Peyer's patch (tissue), 4 donors: Measurements from ENCODE around the gene SPON2. TPM values are rescaled to one million over a fixed set of nuclear protein-coding genes. Genes with fewer than 3 reads are reported as not detected.

Experiments
- DNase-seq, 3 donors: peaks; one replicate each; pipeline ENCODE4 v3.0.0-alpha.2; 2017 to 2019
- H3K27ac ChIP-seq, 4 donors: fragments of 200-600 bp; sonication (generic); one replicate each; pipeline ENCODE4 v1.5.1; 2016 to 2019
- H3K27me3 ChIP-seq, 2 donors: fragments of 200-600 bp; sonication (generic); one replicate each; pipeline ENCODE4 v1.5.1; 2019
- H3K36me3 ChIP-seq, 3 donors: fragments of 200-600 bp; sonication (generic); one replicate each; pipeline ENCODE4 v1.5.1; 2016 to 2019
- H3K4me1 ChIP-seq, 4 donors: fragments of 200-600 bp; sonication (generic); one replicate each; pipeline ENCODE4 v1.5.1; 2016 to 2019
- H3K4me3 ChIP-seq, 4 donors: fragments of 200-600 bp; sonication (generic); 1 replicate in 3 of 4; 2 replicates in 1 of 4; pipeline ENCODE4 v1.5.1; 2016 to 2019; ENCODE audit warnings: mild to moderate bottlenecking in 1 of 4
- H3K9me3 ChIP-seq, 4 donors: fragments of 200-600 bp; sonication (generic); one replicate each; pipeline ENCODE4 v1.5.1; 2016 to 2019; ENCODE audit warnings: mild to moderate bottlenecking in 1 of 4
- POLR2A ChIP-seq, 2 donors: fragments of 450-650 bp; IDR thresholded peaks; one replicate each; pipeline ENCODE4 v1.5.1; 2017; ENCODE audit warnings: antibody characterized with exemption in 2 of 2, mild to moderate bottlenecking in 2 of 2, moderate library complexity in 2 of 2
- total RNA-seq, 4 donors: library from RNA; depleted of rRNA; stranded (reverse); fragments of >200 nt; gene quantifications; one replicate each; pipeline ENCODE4 v1.1.0, GENCODE V29; 2016
- TF ChIP-seq, protein P1 (sequence below), 6 experiments: fragments of 450-650 bp in 4 of 6; fragments of 200-600 bp in 2 of 6; sonication (generic) in 1 of 6; IDR thresholded peaks; one replicate each; pipeline ENCODE4 v1.5.1; 2017 to 2019; ENCODE audit warnings: antibody characterized with exemption in 6 of 6, mild to moderate bottlenecking in 3 of 6, moderate library complexity in 1 of 6

The SPON2 gene
- 100 to 1,000 TPM in 3 of 4 donors, 10 to 100 TPM in 1; 64.3 to 519 (median 165) TPM for total RNA-seq

DNA sequence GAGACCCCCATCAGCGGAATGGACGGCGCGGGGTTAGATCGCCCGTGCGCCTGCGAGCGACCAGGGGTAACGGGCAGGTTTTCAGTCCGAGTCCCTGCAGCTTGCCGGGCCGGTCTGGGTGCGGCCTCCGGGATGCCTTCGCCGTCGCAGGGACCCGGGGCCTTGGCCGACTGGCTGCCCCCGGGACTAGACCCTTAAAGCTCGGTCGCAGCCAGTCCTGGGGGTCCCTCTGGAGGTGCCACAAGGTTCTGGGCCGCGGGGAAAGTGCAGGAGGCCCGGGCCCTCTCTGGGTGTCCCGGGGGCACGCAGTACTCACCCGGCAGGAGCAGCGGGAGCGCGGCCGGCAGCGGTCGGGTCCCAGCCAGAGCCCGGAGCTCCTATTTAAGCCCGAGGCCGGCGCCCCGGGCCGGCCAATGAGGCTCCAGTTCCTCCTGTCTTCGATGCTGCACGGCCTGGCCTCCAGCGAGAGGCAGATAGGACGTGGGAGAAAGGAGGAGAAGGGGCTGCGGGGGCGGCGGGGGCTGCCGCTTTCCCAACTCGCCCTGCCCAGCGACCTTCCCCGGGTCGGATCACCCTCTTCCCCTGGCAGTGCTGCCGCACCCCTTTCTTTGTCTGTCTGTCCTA lies at the start of gene SPON2:
SPON2 (minus strand) TSS at position 356 of the 624 bp plus-strand sequence.
- Histone ChIP-seq H3K27me3 (peaks cover 0 to 22% of the 10 kb centered on the region in 2 donors), H3K36me3 (no peaks in the 10 kb centered on the region), H3K27ac (peak within 1 kb of the TSS; percentile 49 to 87 (median 75)), H3K4me1 (peaks cover 0 to 57% (median 20%) of the 10 kb centered on the region in 4 donors), H3K4me3 (peak within 1 kb of the TSS; percentile 41 to 56 (median 53)), H3K9me3 (no peaks in the 10 kb centered on the region)
- DNase-seq: peak in 1 of 3 donors; percentile 60
- no peak for TF ChIP-seq POLR2A (IDR thresholded peaks at IDR 0.05)
- TF ChIP-seq, protein P1, sequence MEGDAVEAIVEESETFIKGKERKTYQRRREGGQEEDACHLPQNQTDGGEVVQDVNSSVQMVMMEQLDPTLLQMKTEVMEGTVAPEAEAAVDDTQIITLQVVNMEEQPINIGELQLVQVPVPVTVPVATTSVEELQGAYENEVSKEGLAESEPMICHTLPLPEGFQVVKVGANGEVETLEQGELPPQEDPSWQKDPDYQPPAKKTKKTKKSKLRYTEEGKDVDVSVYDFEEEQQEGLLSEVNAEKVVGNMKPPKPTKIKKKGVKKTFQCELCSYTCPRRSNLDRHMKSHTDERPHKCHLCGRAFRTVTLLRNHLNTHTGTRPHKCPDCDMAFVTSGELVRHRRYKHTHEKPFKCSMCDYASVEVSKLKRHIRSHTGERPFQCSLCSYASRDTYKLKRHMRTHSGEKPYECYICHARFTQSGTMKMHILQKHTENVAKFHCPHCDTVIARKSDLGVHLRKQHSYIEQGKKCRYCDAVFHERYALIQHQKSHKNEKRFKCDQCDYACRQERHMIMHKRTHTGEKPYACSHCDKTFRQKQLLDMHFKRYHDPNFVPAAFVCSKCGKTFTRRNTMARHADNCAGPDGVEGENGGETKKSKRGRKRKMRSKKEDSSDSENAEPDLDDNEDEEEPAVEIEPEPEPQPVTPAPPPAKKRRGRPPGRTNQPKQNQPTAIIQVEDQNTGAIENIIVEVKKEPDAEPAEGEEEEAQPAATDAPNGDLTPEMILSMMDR (IDR thresholded peaks at IDR 0.05): no peak

DNA sequence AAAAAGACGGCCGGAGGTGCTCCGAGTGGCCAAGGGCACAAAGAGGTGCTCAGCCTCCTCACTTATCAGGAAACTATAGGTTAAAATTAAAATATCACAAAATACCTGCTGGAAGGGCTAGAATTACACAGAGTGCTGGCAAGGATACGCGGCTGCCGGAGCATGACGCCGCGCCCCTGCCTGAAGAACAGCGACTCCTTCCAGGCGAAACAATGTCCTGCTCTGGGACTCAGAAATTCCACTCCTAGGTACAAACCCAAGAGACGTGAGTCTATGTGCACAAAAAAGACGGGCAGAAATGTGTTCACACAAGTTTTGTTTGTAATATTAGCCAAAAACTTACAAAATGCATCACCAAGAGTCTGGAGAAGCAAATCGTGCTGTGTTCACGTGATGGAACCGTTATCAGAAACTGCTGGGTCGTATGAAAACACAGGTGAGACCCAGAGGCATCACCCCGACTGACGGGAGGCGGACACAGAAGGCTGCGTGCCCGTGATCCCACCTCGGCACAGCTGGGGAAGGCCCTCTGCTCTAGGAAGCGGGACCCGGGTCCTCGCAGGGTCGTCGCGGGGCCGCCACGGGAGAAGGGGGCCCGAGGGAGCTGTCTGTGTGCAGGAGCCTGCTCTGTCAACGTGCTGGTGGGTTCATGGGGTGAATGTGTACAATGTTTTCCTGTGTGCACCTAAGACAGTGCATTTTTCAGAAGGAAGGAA lies 48.9 kb upstream of the SPON2 start:
- DNase-seq: no peak
- TF ChIP-seq, protein P1 (IDR thresholded peaks at IDR 0.05): no peak
- no peak for TF ChIP-seq POLR2A (IDR thresholded peaks at IDR 0.05)
- Histone ChIP-seq H3K27me3 (no peaks in the 10 kb centered on the region), H3K9me3 (no peaks in the 10 kb centered on the region), H3K36me3 (peaks cover 0 to 81% (median 0%) of the 10 kb centered on the region in 3 donors), H3K27ac (no peak overlapping the region), H3K4me1 (peaks cover 6 to 30% (median 17%) of the 10 kb centered on the region in 4 donors), H3K4me3 (no peak overlapping the region)

DNA sequence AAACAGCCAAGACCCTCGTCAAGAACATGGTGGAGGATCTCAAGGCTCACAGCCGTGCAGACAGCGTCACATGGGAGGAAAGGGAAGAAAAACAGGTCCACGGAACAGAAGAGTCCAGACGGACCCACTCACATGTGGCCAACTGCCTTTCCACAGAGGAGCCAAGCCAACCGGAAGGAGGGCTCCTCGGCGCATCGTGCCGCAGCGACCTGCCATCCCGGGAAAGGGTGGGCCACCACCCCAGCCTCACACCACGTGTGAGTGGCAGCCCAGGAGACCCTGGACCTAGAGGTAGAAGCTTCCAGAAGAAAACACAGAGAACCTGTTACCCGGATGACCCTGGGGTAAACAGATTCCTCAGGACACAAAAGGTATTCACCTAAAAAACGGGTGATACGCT lies 48.2 kb upstream of the SPON2 start:
- TF ChIP-seq, protein P1 (IDR thresholded peaks at IDR 0.05): no peak
- no peak for TF ChIP-seq POLR2A (IDR thresholded peaks at IDR 0.05)
- Histone ChIP-seq H3K4me3 (no peak overlapping the region), H3K27me3 (no peaks in the 10 kb centered on the region), H3K4me1 (peaks cover 6 to 35% (median 24%) of the 10 kb centered on the region in 4 donors), H3K36me3 (peaks cover 0 to 81% (median 0%) of the 10 kb centered on the region in 3 donors), H3K27ac (no peak overlapping the region), H3K9me3 (no peaks in the 10 kb centered on the region)
- no peak for DNase-seq

DNA sequence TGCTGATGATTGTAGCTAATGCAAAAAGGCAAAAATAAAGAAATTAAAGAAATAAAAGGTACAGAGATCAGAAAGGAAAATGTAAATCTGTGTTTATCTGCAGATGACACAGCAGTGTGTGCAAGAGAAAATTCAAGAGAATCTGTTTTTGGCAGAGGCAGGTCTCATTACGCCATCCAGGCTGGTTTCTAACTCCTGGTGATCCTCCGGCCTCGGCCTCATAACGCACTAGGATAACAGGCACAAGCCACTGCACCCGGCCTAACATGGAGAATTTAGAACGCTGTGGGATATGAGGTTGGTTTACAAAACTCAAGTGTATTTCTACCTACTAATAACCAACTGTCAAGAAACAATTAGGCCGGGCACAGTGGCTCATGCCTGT lies 47.2 kb upstream of the SPON2 start:
- peaks cover 0 to 81% (median 0%) of the 10 kb centered on the region in 3 donors for H3K36me3 ChIP-seq
- no peaks in the 10 kb centered on the region for H3K9me3 ChIP-seq
- peak overlapping the region; percentile 12 to 66 (median 38) for H3K27ac ChIP-seq
- no peaks in the 10 kb centered on the region for H3K27me3 ChIP-seq
- no peak for DNase-seq
- no peak overlapping the region for H3K4me3 ChIP-seq
- TF ChIP-seq POLR2A (IDR thresholded peaks at IDR 0.05): no peak
- TF ChIP-seq, protein P1 (IDR thresholded peaks at IDR 0.05): no peak
- H3K4me1 ChIP-seq: peaks cover 6 to 38% (median 28%) of the 10 kb centered on the region in 4 donors

DNA sequence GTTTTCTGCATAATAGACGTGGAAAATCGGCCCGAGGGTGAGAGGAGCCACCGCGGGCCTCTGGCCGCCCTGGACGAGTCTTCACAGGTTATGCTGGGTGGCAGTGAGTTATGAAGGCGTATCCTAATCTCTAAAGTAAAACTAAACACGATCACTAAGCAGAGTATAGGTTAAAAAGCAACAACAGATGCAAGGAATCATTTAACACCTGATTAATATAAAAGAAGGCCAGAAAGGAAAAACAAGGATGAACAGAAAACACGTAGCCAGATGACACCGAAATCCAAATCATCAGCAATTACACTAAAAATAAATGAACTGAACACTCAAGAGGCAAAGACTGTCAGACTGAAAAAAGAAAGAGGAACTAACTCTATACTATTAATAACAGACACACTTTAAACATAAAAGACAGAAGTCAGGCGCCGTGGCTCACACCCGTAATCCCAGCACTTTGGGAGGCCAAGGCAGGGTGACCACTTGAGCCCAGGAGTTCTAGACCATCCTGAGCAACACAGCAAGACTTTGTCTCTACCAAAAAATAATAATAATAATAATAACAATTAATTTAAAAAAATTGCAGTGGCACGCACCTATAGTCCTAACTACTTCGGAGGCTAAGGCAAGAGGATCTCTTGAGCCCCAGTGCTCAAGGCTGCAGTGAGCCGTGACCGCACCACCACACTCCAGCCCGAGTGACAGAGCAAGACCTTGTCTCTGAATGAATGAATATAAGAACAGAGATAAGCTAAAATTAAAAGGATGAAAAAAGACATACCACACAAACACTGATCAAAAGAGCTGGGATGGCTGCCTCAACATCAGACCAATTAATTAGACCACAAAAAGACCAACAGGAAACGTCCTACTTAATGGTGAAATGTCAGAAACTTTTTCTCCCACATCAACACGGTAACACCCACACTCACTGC lies 46.5 kb upstream of the SPON2 start:
- H3K9me3 ChIP-seq: no peaks in the 10 kb centered on the region
- peak overlapping the region; percentile 17 to 66 (median 38) for H3K27ac ChIP-seq
- no peaks in the 10 kb centered on the region for H3K27me3 ChIP-seq
- peaks cover 0 to 81% (median 0%) of the 10 kb centered on the region in 3 donors for H3K36me3 ChIP-seq
- peak in 2 of 3 donors; percentile 72 to 74 for DNase-seq
- peak overlapping the region in 1 of 4 donors; percentile 6 for H3K4me3 ChIP-seq
- no peak for TF ChIP-seq POLR2A (IDR thresholded peaks at IDR 0.05)
- TF ChIP-seq, protein P1 (IDR thresholded peaks at IDR 0.05): no peak
- peaks cover 6 to 38% (median 28%) of the 10 kb centered on the region in 4 donors for H3K4me1 ChIP-seq
